GM19468 (cell line): ENCODE data around the gene RTKN.
A peak's percentile ranks its signal among the peaks of the same experiment; 100 is the strongest.
"Not testable (repeated sequence)": the region's sequence is repeated elsewhere in the genome, so short reads cannot be mapped to it uniquely, and the experiment has no call there.

ENCODE experiments used
- ATAC-seq: cut with Tn5 transposase; IDR thresholded peaks from one replicate; pipeline ENCODE4 v1.9.1; 2021; ENCODE audit warnings: mild to moderate bottlenecking, moderate library complexity, moderate number of reproducible peaks; ENCODE audit not compliant: unreplicated experiment; ENCODE audit errors: extremely low read depth

The RTKN gene

GRCh38 chr2:74461187-74462053 is 19.7 kb upstream of the RTKN start:
- no peak for ATAC-seq

DNA sequence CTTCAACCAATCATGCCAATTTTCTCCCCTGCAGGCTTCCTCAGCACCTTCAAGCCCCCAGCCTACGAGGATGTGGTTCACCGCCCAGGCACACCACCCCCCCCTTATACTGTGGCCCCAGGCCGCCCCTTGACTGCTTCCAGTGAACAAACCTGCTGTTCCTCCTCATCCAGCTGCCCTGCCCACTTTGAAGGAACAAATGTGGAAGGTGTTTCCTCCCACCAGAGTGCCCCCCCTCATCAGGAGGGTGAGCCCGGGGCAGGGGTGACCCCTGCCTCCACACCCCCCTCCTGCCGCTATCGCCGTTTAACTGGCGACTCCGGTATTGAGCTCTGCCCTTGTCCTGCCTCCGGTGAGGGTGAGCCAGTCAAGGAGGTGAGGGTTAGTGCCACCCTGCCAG is 18.4 kb upstream of the RTKN start:
- ATAC-seq = not testable (repeated sequence)

GRCh38 chr2:74459503-74460118 is 17.9 kb upstream of the RTKN start:
- not testable (repeated sequence) for ATAC-seq

DNA sequence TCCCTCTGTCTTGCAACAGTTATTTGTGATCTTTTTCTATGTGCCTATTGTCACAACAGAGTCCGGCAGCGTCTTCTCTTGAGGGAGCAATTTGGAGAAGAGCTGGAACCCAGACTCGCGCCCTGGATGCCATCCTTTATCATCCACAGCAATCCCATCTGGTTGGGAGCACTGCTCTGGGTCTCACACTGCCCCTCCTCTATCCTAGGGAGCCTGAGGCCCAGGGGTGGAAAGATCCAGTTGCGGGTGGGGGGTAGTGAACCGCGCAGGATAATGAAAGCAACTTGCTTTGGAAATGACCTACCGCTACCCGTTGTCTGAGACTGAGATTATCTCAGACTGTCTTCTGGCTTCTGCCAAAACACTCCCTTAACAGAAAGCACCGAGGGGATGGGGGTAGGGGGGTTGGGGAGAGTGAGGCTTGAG is 17.2 kb upstream of the RTKN start:
- no peak for ATAC-seq

DNA sequence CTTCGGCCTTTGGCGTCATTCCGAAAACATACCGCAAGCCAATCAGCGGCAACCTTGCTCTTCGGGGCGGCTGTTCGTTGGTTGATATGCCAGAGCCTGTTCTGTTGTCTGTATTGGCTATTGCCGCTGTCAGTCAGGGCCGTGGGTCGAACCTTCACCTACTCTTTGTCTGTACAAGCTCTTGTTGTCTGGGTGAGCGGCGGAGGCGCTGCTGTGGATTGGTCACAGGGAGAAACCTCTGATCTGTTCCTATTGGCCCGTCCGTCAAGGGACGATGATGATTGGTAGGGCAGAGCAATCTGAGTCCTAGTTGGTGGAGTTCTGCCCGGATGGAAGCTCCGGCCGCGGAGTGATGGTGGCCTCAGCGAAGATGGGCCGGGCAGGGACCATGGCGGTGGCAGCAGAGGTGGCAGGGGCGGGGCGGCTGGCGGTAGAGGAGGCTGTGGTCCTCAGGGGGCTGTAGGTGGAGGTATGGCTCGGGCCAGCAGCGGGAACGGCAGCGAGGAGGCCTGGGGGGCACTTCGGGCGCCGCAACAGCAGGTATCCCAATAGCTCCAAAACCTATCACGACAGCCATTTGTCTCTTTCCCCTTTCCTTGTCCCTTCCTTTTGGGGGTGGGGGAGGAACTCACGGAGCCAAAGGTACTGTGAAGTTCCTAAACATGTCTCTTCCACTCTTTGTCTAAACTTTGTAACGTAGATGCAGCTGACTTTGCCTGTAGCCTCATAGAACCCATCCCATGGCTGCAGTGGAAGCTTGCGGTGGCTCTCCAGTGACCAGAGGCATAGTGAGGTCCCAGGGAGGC is 16.6 kb upstream of the RTKN start, which contains the start of gene WBP1:
Gene WBP1 (plus strand): TSS at position 307 of the 806 bp plus-strand sequence. CDS start 165 bp downstream, at position 472.
- ATAC-seq = peak; percentile 81

DNA sequence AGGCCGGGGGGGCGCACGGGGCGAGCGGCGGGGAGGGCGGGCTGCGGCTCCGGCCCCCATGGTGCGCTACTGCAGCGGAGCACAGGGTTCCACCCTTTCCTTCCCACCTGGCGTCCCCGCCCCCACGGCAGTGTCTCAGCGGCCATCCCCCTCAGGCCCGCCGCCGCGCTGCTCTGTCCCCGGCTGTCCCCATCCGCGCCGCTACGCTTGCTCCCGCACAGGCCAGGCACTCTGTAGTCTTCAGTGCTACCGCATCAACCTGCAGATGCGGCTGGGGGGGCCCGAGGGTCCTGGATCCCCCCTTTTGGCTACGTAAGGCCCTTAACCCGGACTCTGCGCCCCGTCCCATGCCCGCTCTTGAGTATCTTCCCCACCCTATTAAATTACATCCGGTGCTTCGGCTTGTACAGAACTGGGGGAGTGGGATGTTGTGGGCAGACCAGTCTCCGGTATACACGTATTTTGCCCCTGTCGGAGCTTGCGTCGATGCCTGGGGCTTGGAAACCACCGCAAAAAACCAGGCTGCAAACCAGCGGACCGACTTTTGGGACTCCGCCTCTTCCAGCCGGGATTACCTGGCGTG is 15.9 kb upstream of the RTKN start:
- ATAC-seq = no peak

DNA sequence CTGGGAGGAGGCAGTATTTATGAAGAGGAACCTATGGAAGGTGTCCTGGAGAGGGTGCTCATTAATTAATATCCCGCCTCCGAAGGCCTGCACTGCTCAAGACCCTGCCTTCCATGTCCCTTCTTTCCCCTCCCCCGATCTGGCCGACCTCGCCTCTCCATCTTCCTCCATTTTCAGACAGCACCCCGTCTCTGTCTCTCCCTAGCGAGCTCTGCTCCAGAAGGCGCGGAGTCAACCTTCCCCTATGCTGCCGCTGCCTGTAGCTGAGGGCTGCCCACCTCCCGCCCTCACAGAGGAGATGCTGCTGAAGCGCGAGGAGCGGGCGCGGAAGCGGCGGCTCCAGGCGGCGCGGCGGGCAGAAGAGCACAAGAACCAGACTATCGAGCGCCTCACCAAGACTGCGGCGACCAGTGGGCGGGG is 15.4 kb upstream of the RTKN start:
- no peak for ATAC-seq

- peak; percentile 29 for ATAC-seq
Observed at GRCh38 chr2:74454654-74455511, 13.1 kb upstream of the RTKN start, which contains the start of gene INO80B. Gene INO80B (plus strand): TSS chr2:74455087. CDS start chr2:74455117, 30 bp downstream.

DNA sequence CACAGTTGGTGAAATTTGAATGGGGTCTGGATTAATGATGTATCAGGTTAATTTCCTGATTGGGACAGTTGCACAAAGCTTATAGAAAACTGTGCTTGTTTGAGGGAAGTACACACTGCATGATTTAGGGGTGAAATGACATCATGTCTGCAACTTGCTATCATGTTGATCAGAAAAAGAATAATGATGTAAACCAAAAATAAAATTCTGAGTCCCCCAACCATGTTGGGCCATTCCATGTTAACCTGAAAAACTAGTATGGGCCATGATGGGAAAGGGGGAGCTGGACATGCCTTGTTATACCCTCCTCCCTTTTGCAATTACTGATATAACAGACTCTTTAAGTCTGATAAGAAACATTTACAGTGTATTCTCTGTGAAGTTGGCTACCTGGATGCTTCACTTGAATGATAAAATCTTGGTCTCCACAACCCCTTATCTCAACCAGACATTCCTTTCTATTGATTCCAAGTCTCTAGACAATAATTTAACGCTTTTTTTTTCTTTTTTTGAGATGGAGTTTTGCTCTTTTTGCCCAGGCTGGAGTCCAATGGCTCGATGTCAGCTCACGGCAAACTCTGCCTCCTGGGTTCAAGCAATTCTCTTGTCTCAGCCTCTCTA is 8.9 kb upstream of the RTKN start:
- ATAC-seq = no peak

GRCh38 chr2:74448771-74449170 is 7.0 kb upstream of the RTKN start:
- ATAC-seq = no peak

- ATAC-seq = no peak
Observed at GRCh38 chr2:74447230-74447999, 5.7 kb upstream of the RTKN start.

GRCh38 chr2:74444498-74445318 is 3.0 kb upstream of the RTKN start:
- no peak for ATAC-seq

GRCh38 chr2:74442483-74443297 is 953 bp upstream of the RTKN start:
- not testable (repeated sequence) for ATAC-seq

DNA sequence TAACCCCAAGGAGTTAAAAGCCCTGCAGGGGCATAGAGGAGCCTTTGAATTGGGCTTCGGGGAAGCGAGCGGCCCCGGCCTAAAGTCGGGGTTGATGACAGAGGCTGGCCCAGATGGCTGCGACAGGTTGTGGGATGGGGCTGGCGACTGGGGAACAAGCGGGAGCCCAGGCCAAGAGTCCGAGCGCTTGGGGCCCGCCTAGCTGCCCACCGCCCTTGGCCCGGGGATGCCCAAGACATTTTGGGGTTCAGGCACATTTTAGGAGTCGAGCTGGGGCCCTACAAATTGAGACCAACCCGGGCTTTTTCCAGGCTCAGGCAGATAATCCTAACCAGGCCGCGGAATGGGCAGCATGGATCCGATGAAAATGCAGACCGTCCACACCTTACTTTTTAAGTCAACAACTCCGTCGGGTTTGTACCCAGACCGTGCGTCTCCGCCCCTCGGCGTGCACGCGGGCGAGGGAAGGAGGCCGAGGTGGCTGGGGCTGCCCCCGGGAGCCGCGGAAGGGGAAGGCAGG is 507 bp downstream of the RTKN start:
- no peak for ATAC-seq

- peak; percentile 76 for ATAC-seq
Observed at GRCh38 chr2:74440378-74441169, 1.2 kb downstream of the RTKN start.
